A549 (cell line): Measurements from ENCODE around the gene TMEM88. TPM values are rescaled to one million over a fixed set of nuclear protein-coding genes. Genes with fewer than 3 reads are reported as not detected.

Experiments
- ATAC-seq, 2 experiments: fragments of 200-7000 bp in 1 of 2; fragments of >200 bp in 1 of 2; cut with Nextera tagmentation in 1 of 2; cut with Tn5 transposase in 1 of 2; 3 replicates each; pipeline versions ENCODE4 v1.8.0 to v1.9.1; 2018 to 2020; ENCODE audit warnings: mild to moderate bottlenecking in 1 of 2, moderate library complexity in 1 of 2
- CTCF ChIA-PET: fragments of 300-600 bp; sonication (Branson Sonifier 250); formaldehyde crosslinking; extraction: SDS; loops from one replicate; lab custom pipeline; 2021; ENCODE audit warnings: antibody characterized with exemption, inconsistent platforms; lab: Yijun Ruan, JAX
- POLR2A ChIA-PET: fragments of 350-600 bp; formaldehyde crosslinking; extraction: SDS; loops from one replicate; lab custom pipeline; 2021; ENCODE audit warnings: antibody characterized with exemption, inconsistent platforms; lab: Yijun Ruan, JAX
- DNase-seq, 2 experiments: peaks; one replicate each; pipeline versions ENCODE4 v3.0.0 to v3.0.0-alpha.2; 2011 to 2016; ENCODE audit warnings: low read depth in 1 of 2, low spot score in 1 of 2
- FAIRE-seq: peaks from 2 replicates; lab custom pipeline; 2011; peaks lifted over from hg19 to GRCh38; lab: Jason Lieb, UNC
- H3K27ac ChIP-seq, 2 experiments: fragments of >200 bp; sonication (Bioruptor Twin); formaldehyde crosslinking; 3 replicates each; pipeline ENCODE4 v1.5.1; 2016 to 2017
- H3K4me1 ChIP-seq: fragments of >200 bp; sonication (Bioruptor Twin); formaldehyde crosslinking; 3 replicates; pipeline ENCODE4 v1.6.1; 2016
- H3K4me2 ChIP-seq: fragments of >200 bp; sonication (Bioruptor Twin); formaldehyde crosslinking; 3 replicates; pipeline ENCODE4 v1.6.1; 2016
- H3K4me3 ChIP-seq: fragments of >200 bp; sonication (Bioruptor Twin); formaldehyde crosslinking; 3 replicates; pipeline ENCODE4 v1.5.1; 2016
- H3K9me3 ChIP-seq: fragments of >200 bp; sonication (Bioruptor Twin); formaldehyde crosslinking; 3 replicates; pipeline ENCODE4 v1.6.1; 2016
- ATOH8 ChIP-seq: fragments of 250-450 bp; sonication (Bioruptor Pico); IDR thresholded peaks from 2 replicates; pipeline ENCODE4 v1.5.0; 2020; ENCODE audit warnings: low read depth, mild to moderate bottlenecking, moderate library complexity
- BCL3 ChIP-seq: fragments of >200 bp; sonication (Bioruptor Twin); formaldehyde crosslinking; IDR thresholded peaks from 3 replicates; pipeline ENCODE4 v1.6.1; 2016
- BHLHE40 ChIP-seq: IDR thresholded peaks from 2 replicates; pipeline ENCODE4 v1.6.1; 2012; ENCODE audit warnings: low read depth, low read length, inconsistent platforms
- CBX2 ChIP-seq: fragments of 200-600 bp; sonication (generic); IDR thresholded peaks from 2 replicates; pipeline ENCODE4 v1.6.1; 2016; ENCODE audit warnings: low read depth, mild to moderate bottlenecking, borderline replicate concordance
- CBX8 ChIP-seq: fragments of 200-600 bp; sonication (generic); IDR thresholded peaks from 2 replicates; pipeline ENCODE4 v1.6.1; 2016
- CEBPB ChIP-seq, 2 experiments: fragments of >200 bp in 1 of 2; sonication (Bioruptor Twin) in 1 of 2; formaldehyde crosslinking in 1 of 2; IDR thresholded peaks; 2 replicates each; pipeline ENCODE4 v1.6.1; 2012 to 2016
- CHD2 ChIP-seq: fragments of 150-350 bp; IDR thresholded peaks from 2 replicates; pipeline ENCODE4 v1.6.1; 2014; ENCODE audit warnings: low read length; ENCODE audit not compliant: partially characterized antibody
- CHD4 ChIP-seq: fragments of 200-600 bp; sonication (generic); IDR thresholded peaks from 2 replicates; pipeline ENCODE4 v1.6.1; 2016; ENCODE audit warnings: antibody characterized with exemption, mild to moderate bottlenecking, borderline replicate concordance
- CTCF ChIP-seq: fragments of >200 bp; sonication (Bioruptor Twin); formaldehyde crosslinking; IDR thresholded peaks from 3 replicates; pipeline ENCODE4 v1.5.1; 2016
- E2F6 ChIP-seq: IDR thresholded peaks from 2 replicates; pipeline ENCODE4 v1.6.1; 2012; ENCODE audit warnings: low read depth, borderline replicate concordance
- EHF ChIP-seq: fragments of 250-450 bp; sonication (Bioruptor Pico); IDR thresholded peaks from 2 replicates; pipeline ENCODE4 v1.5.0; 2020; ENCODE audit warnings: mild to moderate bottlenecking
- EHMT2 ChIP-seq: fragments of 200-600 bp; sonication (generic); IDR thresholded peaks from 2 replicates; pipeline ENCODE4 v1.6.1; 2016; ENCODE audit warnings: antibody characterized with exemption, low read depth, mild to moderate bottlenecking, moderate library complexity
- EP300 ChIP-seq, 2 experiments: fragments of >200 bp; sonication (Bioruptor Twin); formaldehyde crosslinking; IDR thresholded peaks; 2 replicates in 1 of 2; 3 replicates in 1 of 2; pipeline ENCODE4 v1.6.1; 2016 to 2017
- HES2 ChIP-seq: fragments of >200 bp; sonication (Bioruptor Twin); formaldehyde crosslinking; IDR thresholded peaks from 2 replicates; pipeline ENCODE4 v1.6.1; 2016
- HEYL ChIP-seq: fragments of 250-450 bp; sonication (Bioruptor Pico); IDR thresholded peaks from 2 replicates; pipeline ENCODE4 v1.8.0; 2021; ENCODE audit warnings: mild to moderate bottlenecking, moderate library complexity
- HOXB13 ChIP-seq: fragments of 250-450 bp; sonication (Bioruptor Pico); IDR thresholded peaks from 2 replicates; pipeline ENCODE4 v1.5.0; 2020; ENCODE audit warnings: low read depth, mild to moderate bottlenecking, moderate library complexity
- HOXB5 ChIP-seq: fragments of 250-450 bp; sonication (Bioruptor Pico); IDR thresholded peaks from 2 replicates; pipeline ENCODE4 v1.5.0; 2020; ENCODE audit warnings: mild to moderate bottlenecking, moderate library complexity
- JUNB ChIP-seq: fragments of >200 bp; sonication (Bioruptor Twin); formaldehyde crosslinking; IDR thresholded peaks from 2 replicates; pipeline ENCODE4 v1.6.1; 2016
- KDM1A ChIP-seq: fragments of 200-600 bp; sonication (generic); IDR thresholded peaks from 2 replicates; pipeline ENCODE4 v1.6.1; 2016; ENCODE audit warnings: low read depth, mild to moderate bottlenecking
- KDM5A ChIP-seq: fragments of 200-600 bp; sonication (generic); IDR thresholded peaks from 2 replicates; pipeline ENCODE4 v1.6.1; 2016; ENCODE audit warnings: antibody characterized with exemption, mild to moderate bottlenecking
- MAX ChIP-seq: IDR thresholded peaks from 2 replicates; pipeline ENCODE4 v1.6.1; 2012
- NPAS2 ChIP-seq: fragments of 250-450 bp; sonication (Bioruptor Pico); IDR thresholded peaks from 2 replicates; pipeline ENCODE4 v1.8.0; 2022; ENCODE audit warnings: mild to moderate bottlenecking, moderate library complexity, borderline replicate concordance
- NR3C1 ChIP-seq: fragments of >200 bp; sonication (Bioruptor Twin); formaldehyde crosslinking; IDR thresholded peaks from 3 replicates; pipeline ENCODE4 v1.6.1; 2017
- PHF8 ChIP-seq: fragments of 200-600 bp; sonication (generic); IDR thresholded peaks from 2 replicates; pipeline ENCODE4 v1.6.1; 2016; ENCODE audit warnings: low read depth, mild to moderate bottlenecking, antibody characterized with exemption, moderate library complexity, borderline replicate concordance
- POLR2AphosphoS2 ChIP-seq: conservative IDR thresholded peaks from 2 replicates; pipeline ENCODE4 v1.6.1; 2012; ENCODE audit warnings: low read length, improper control_type of control experiment, inconsistent platforms
- RAD21 ChIP-seq, 2 experiments: fragments of >200 bp in 1 of 2; sonication (Bioruptor Twin) in 1 of 2; formaldehyde crosslinking in 1 of 2; IDR thresholded peaks in 1 of 2; conservative IDR thresholded peaks in 1 of 2; 2 replicates in 1 of 2; 3 replicates in 1 of 2; pipeline ENCODE4 v1.6.1; 2012 to 2018; ENCODE audit warnings: inconsistent platforms in 1 of 2
- RFX5 ChIP-seq: fragments of 450-650 bp; IDR thresholded peaks from 2 replicates; pipeline ENCODE4 v1.7.1; 2014; ENCODE audit warnings: antibody characterized with exemption, mild to moderate bottlenecking, moderate library complexity
- RNF2 ChIP-seq: fragments of 200-600 bp; sonication (generic); IDR thresholded peaks from 2 replicates; pipeline ENCODE4 v1.6.1; 2016; ENCODE audit warnings: low read depth, mild to moderate bottlenecking, antibody characterized with exemption, moderate library complexity, borderline replicate concordance
- SMC3 ChIP-seq: fragments of >200 bp; sonication (Bioruptor Twin); formaldehyde crosslinking; IDR thresholded peaks from 3 replicates; pipeline ENCODE4 v1.6.1; 2018; ENCODE audit warnings: inconsistent platforms
- TP53 ChIP-seq: fragments of 250-450 bp; sonication (Bioruptor Pico); IDR thresholded peaks from 2 replicates; pipeline ENCODE4 v1.5.0; 2021; ENCODE audit warnings: mild to moderate bottlenecking, moderate library complexity
- USF2 ChIP-seq: fragments of 450-650 bp; IDR thresholded peaks from 2 replicates; pipeline ENCODE4 v1.6.1; 2014; ENCODE audit warnings: antibody characterized with exemption
- WGBS: methylation state at CpG from one replicate; pipeline ENCODE4 v1.1.6; 2017; ENCODE audit errors: missing lambda C conversion rate; 5-methylcytosine and 5-hydroxymethylcytosine counted together
- polyA plus RNA-seq, 4 experiments: library from polyadenylated mRNA; depleted of rRNA in 3 of 4; stranded (reverse); fragments of >200 nt; fragmentation: RNase III in 1 of 4; extraction: RNeasy Plus Mini Kit Qiagen cat#74134 plus additional on column Dnase treatment in 1 of 4; gene quantifications; 2 replicates in 3 of 4; 3 replicates in 1 of 4; pipeline ENCODE4 v1.2.3, GENCODE V29; 2011 to 2017

TMEM88 gene
- polyA plus RNA-seq, 2 of the 4 experiments (the other 2 are of a cell fraction): 0.17 to 0.48 TPM

GRCh38 chr17:7897773-7898172 lies 42.9 kb downstream of the TMEM88 start:
- H3K4me2 ChIP-seq: no peak overlapping the region
- ChIA-PET CTCF (interaction anchor here (0.7 to 15.1 kb wide), 35 partner anchors 8 to 173 kb away, joined by 3 to 339 read pairs (median 4); partner anchors contain the start of genes CHD3, CNTROB, CYB5D1 and KDM6B), POLR2A (interaction anchor here (1.4 kb wide), 1 partner anchor 41 kb away, joined by 5 read pairs; the partner anchor contains the start of gene NAA38)

More at GRCh38 chr17:7897773-7898172, 42.9 kb downstream of the TMEM88 start:
- Histone ChIP-seq H3K9me3 (no peaks in the 10 kb centered on the region), H3K27ac (no peak overlapping the region), H3K4me3 (no peak overlapping the region), H3K4me1 (no peaks in the 10 kb centered on the region)
- DNase-seq: peak; percentile 55 to 72
- 61% methylated on average over 6 of the region's 6 CpGs for WGBS
- peak; percentile 87 to 92 for ATAC-seq
- peak; percentile 67 for FAIRE-seq
- no peak for TF ChIP-seq JUNB
- peak; percentile 64 for TF ChIP-seq CTCF
- no peak for TF ChIP-seq ATOH8 (CRISPR knock-in tag)
- TF ChIP-seq NR3C1: no peak
- TF ChIP-seq KDM1A: no peak
- no peak for TF ChIP-seq CBX8
- TF ChIP-seq CHD2: no peak
- TF ChIP-seq BHLHE40: no peak
- no peak for TF ChIP-seq CEBPB (IDR thresholded peaks at IDR 0.05)
- no peak for TF ChIP-seq PHF8
- TF ChIP-seq HOXB13 (CRISPR knock-in tag): no peak
- TF ChIP-seq RFX5: no peak
- no peak for TF ChIP-seq E2F6
- no peak for TF ChIP-seq CBX2
- no peak for TF ChIP-seq RNF2
- no peak for TF ChIP-seq EHMT2
- TF ChIP-seq SMC3: peak; percentile 85
- TF ChIP-seq HES2: no peak
- TF ChIP-seq KDM5A: no peak
- TF ChIP-seq RAD21 (conservative IDR thresholded peaks at IDR 0.05 in 1 of 2, IDR thresholded peaks at IDR 0.05 in 1 of 2): peak; percentile 81 to 88
- TF ChIP-seq USF2: peak; percentile 60
- TF ChIP-seq CHD4: no peak
- TF ChIP-seq MAX: no peak
- TF ChIP-seq TP53 (CRISPR knock-in tag): no peak
- TF ChIP-seq HEYL (CRISPR knock-in tag): no peak
- no peak for TF ChIP-seq EHF (CRISPR knock-in tag)
- no peak for TF ChIP-seq NPAS2 (CRISPR knock-in tag)
- TF ChIP-seq POLR2AphosphoS2: no peak
- no peak for TF ChIP-seq HOXB5 (CRISPR knock-in tag)
- no peak for TF ChIP-seq BCL3
- no peak for TF ChIP-seq EP300 (IDR thresholded peaks at IDR 0.05)
- TF ChIP-seq, all 56 proteins: peak for 4
